ENCODE results near the gene FRMD4A.

DNA sequence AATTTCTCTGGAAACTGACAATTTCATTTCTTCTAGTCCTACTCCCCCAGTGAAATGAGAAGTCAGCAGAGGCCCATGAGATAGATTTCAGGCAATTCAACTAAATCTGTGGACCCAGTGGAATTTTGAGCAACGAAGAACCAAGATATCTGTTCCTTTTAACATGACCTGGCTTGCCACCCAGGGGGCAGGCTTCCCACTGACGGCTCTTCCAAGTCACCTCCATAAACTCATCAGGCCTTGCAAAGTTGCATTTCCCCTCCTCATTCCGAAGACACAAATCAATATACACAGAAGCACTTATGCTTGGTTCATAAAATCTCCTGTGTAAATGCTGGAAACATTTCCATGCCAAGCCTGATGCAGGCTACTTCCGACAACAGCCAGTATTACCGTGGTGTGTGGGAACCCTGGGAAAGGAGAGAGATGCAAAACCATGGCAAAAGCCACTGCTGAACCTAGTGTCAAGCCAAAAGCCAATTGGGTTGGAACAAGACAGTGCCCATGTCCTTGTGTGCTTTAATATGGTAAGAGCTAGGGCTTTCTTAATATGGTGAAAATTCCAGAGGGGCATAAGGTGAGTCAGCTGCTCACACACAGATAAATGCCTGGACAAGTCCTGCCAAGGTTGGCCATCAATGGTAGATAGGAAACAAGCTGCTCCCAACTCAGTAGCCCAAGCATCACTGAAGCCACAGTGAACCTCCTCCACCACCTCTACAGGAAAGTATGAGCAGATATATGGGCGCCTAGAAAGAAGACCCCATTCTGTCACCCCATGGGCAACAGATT lies 1.6 kb downstream of the FRMD4A start:
- TF ChIP-seq, protein P1, sequence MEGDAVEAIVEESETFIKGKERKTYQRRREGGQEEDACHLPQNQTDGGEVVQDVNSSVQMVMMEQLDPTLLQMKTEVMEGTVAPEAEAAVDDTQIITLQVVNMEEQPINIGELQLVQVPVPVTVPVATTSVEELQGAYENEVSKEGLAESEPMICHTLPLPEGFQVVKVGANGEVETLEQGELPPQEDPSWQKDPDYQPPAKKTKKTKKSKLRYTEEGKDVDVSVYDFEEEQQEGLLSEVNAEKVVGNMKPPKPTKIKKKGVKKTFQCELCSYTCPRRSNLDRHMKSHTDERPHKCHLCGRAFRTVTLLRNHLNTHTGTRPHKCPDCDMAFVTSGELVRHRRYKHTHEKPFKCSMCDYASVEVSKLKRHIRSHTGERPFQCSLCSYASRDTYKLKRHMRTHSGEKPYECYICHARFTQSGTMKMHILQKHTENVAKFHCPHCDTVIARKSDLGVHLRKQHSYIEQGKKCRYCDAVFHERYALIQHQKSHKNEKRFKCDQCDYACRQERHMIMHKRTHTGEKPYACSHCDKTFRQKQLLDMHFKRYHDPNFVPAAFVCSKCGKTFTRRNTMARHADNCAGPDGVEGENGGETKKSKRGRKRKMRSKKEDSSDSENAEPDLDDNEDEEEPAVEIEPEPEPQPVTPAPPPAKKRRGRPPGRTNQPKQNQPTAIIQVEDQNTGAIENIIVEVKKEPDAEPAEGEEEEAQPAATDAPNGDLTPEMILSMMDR (IDR thresholded peaks at IDR 0.05; ENCODE audit: insufficient read depth, low read length): no peak
- TF ChIP-seq, protein P2, sequence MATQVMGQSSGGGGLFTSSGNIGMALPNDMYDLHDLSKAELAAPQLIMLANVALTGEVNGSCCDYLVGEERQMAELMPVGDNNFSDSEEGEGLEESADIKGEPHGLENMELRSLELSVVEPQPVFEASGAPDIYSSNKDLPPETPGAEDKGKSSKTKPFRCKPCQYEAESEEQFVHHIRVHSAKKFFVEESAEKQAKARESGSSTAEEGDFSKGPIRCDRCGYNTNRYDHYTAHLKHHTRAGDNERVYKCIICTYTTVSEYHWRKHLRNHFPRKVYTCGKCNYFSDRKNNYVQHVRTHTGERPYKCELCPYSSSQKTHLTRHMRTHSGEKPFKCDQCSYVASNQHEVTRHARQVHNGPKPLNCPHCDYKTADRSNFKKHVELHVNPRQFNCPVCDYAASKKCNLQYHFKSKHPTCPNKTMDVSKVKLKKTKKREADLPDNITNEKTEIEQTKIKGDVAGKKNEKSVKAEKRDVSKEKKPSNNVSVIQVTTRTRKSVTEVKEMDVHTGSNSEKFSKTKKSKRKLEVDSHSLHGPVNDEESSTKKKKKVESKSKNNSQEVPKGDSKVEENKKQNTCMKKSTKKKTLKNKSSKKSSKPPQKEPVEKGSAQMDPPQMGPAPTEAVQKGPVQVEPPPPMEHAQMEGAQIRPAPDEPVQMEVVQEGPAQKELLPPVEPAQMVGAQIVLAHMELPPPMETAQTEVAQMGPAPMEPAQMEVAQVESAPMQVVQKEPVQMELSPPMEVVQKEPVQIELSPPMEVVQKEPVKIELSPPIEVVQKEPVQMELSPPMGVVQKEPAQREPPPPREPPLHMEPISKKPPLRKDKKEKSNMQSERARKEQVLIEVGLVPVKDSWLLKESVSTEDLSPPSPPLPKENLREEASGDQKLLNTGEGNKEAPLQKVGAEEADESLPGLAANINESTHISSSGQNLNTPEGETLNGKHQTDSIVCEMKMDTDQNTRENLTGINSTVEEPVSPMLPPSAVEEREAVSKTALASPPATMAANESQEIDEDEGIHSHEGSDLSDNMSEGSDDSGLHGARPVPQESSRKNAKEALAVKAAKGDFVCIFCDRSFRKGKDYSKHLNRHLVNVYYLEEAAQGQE (IDR thresholded peaks at IDR 0.05; ENCODE audit: insufficient replicate concordance, low read depth): no peak
- TF ChIP-seq SPI1 (IDR thresholded peaks at IDR 0.05; ENCODE audit: borderline replicate concordance, low read depth) (no peak), POLR2AphosphoS5 (IDR thresholded peaks at IDR 0.05; ENCODE audit: low read depth) (no peak), GABPA (IDR thresholded peaks at IDR 0.05; ENCODE audit: low read depth) (no peak)

Measured in HL-60 (cell line).